Neuron (in vitro differentiated cells): ENCODE results near the gene ACACA.
"Not testable (repeated sequence)": the region's sequence is repeated elsewhere in the genome, so short reads cannot be mapped to it uniquely, and the experiment has no call there.

Source experiments
- H2AFZ ChIP-seq: one replicate; pipeline ENCODE4 v1.6.1; 2013; ENCODE audit warnings: low read depth, mild to moderate bottlenecking, inconsistent platforms, low read length, moderate library complexity
- H3K27me3 ChIP-seq: one replicate; pipeline ENCODE4 v1.6.1; 2013; ENCODE audit warnings: low read length; ENCODE audit not compliant: insufficient read depth
- H3K36me3 ChIP-seq: one replicate; pipeline ENCODE4 v1.6.1; 2013; ENCODE audit warnings: low read length; ENCODE audit not compliant: insufficient read depth
- H3K4me1 ChIP-seq: one replicate; pipeline ENCODE4 v1.6.1; 2013; ENCODE audit warnings: low read length; ENCODE audit not compliant: insufficient read depth
- H3K4me3 ChIP-seq: 2 replicates; pipeline ENCODE4 v1.5.1; 2013; ENCODE audit warnings: mild to moderate bottlenecking, low read length, moderate library complexity
- H3K9me3 ChIP-seq: one replicate; pipeline ENCODE4 v1.6.1; 2013; ENCODE audit warnings: low read length

Gene ACACA

GRCh38 chr17:37417852-37418251 is 11.2 kb upstream of the ACACA start:
- no peak overlapping the region for H2AFZ ChIP-seq
- no peaks in the 10 kb centered on the region for H3K4me1 ChIP-seq
- no peaks in the 10 kb centered on the region for H3K9me3 ChIP-seq
- no peaks in the 10 kb centered on the region for H3K27me3 ChIP-seq
- peaks cover 56% of the 10 kb centered on the region for H3K36me3 ChIP-seq
- no peak overlapping the region for H3K4me3 ChIP-seq

DNA sequence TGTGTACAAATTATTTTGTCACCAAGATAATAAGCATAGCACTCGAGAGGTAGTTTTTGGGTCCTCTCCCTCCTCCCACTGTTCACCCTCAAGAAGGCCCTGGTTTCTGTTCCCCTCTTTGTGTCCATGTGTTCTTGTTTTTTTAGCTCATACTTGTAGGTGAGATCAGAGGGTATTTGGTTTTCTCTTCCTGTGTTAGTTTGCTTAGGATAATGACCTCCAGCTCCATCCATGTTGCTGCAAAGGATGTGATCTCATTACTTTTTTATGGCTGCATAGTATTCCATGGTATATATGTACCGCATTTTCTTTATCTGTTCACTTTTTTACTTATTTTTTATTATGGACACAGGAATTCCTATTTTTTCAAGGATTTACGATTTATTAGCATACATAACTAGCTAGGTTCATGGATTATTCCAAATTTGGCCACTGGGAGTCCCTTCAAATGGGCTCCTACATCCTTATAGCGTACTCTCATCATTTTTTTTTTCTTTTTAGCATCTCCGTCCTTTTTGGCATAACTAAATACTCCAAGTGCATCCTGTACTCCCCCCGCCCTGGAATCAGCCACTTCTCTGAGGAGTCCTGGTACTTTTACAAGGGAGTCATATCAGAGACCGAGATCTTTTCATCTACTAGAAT is 7.4 kb upstream of the ACACA start:
- peaks cover 53% of the 10 kb centered on the region for H3K36me3 ChIP-seq

GRCh38 chr17:37410357-37410756 is 3.7 kb upstream of the ACACA start:
- Histone ChIP-seq H3K4me1 (peaks cover 3% of the 10 kb centered on the region), H3K36me3 (peaks cover 40% of the 10 kb centered on the region)

More for the DNA sequence above, 7.4 kb upstream of the ACACA start:
- Histone ChIP-seq H3K9me3 (no peaks in the 10 kb centered on the region), H3K27me3 (no peaks in the 10 kb centered on the region), H3K4me1 (no peaks in the 10 kb centered on the region), H3K4me3 (no peak overlapping the region), H2AFZ (no peak overlapping the region)

GRCh38 chr17:37408145-37408479 is 1.5 kb upstream of the ACACA start:
- H3K4me3 ChIP-seq, H3K4me1 ChIP-seq, H3K27me3 ChIP-seq, H3K9me3 ChIP-seq, H2AFZ ChIP-seq: not testable (repeated sequence)
- H3K36me3 ChIP-seq, result peaks cover 19% of the 10 kb centered on the region

More at GRCh38 chr17:37410357-37410756, 3.7 kb upstream of the ACACA start:
- no peaks in the 10 kb centered on the region for H3K9me3 ChIP-seq
- no peaks in the 10 kb centered on the region for H3K27me3 ChIP-seq
- no peak overlapping the region for H3K4me3 ChIP-seq
- H2AFZ ChIP-seq, result no peak overlapping the region

- Histone ChIP-seq H3K36me3 (peaks cover 7% of the 10 kb centered on the region), H3K4me3 (peak overlapping the region; percentile 63), H3K9me3 (no peaks in the 10 kb centered on the region), H3K27me3 (no peaks in the 10 kb centered on the region), H3K4me1 (peaks cover 6% of the 10 kb centered on the region), H2AFZ (peak overlapping the region; percentile 72)
These were observed 541 bp downstream of the ACACA start for GRCh38 chr17:37405955-37406634.

DNA sequence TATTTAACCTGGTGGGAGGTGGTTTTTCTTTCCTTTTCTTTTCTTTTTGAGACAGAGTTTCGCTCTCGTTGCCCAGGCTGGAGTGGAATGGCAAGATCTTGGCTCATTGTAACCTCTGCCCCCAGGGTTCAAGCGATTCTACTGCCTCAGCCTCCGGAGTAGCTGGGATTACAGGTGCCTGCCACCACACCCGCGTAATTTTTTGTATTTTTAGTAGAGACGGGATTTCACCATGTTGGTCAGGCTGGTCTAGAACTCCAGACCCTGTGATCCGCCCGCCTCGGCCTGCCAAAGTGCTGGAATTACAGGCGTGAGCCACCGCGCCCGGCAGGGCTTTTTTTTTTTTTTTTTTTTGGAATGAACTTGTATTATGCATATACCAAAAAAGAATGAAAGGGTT is 1.1 kb downstream of the ACACA start:
- H2AFZ ChIP-seq, H3K4me1 ChIP-seq, H3K36me3 ChIP-seq, H3K27me3 ChIP-seq, H3K9me3 ChIP-seq: not testable (repeated sequence)
- peak overlapping the region; percentile 63 for H3K4me3 ChIP-seq

GRCh38 chr17:37400505-37400904 is 6.1 kb downstream of the ACACA start:
- Histone ChIP-seq H3K4me1 (peaks cover 3% of the 10 kb centered on the region), H3K36me3 (no peaks in the 10 kb centered on the region), H3K9me3 (no peaks in the 10 kb centered on the region), H2AFZ (no peak overlapping the region), H3K4me3 (no peak overlapping the region), H3K27me3 (no peaks in the 10 kb centered on the region)

GRCh38 chr17:37399265-37399803 is 7.3 kb downstream of the ACACA start:
- H2AFZ ChIP-seq, result no peak overlapping the region
- H3K36me3 ChIP-seq, result no peaks in the 10 kb centered on the region
- H3K27me3 ChIP-seq, result no peaks in the 10 kb centered on the region
- no peak overlapping the region for H3K4me3 ChIP-seq
- H3K9me3 ChIP-seq, result no peaks in the 10 kb centered on the region
- no peaks in the 10 kb centered on the region for H3K4me1 ChIP-seq

- Histone ChIP-seq H3K36me3 (no peaks in the 10 kb centered on the region), H3K4me3 (no peak overlapping the region), H3K9me3 (no peaks in the 10 kb centered on the region), H3K4me1 (no peaks in the 10 kb centered on the region), H2AFZ (no peak overlapping the region), H3K27me3 (no peaks in the 10 kb centered on the region)
These were observed 13.3 kb downstream of the ACACA start for GRCh38 chr17:37393352-37393751.

DNA sequence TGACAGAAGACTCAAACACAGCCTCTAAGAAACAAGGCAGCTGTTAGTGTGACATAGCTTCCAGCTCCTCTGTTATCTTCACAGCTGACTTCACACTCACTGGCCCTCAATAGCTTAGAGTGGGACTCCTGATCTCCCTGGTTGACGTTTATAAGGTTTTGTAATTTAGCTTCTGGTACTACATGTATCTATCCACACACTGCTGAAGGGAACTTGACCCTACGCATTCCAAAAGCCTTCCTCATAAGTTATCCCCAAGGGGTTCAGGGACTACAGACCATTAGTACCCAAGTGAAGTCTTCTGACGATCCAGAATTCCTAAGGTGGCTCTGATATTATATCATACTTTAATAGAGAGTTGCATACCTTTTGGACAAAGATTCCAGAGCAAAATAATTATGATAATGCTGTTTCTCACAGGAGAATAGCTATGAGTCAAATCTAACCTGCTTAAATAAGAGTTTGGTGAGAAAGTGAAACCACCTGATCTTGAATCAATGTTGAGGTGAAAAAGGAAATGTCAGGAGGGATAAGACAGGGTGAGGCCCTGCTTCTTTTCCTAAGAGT is 14.5 kb downstream of the ACACA start:
- Histone ChIP-seq H3K4me3 (no peak overlapping the region), H3K4me1 (no peaks in the 10 kb centered on the region), H3K27me3 (no peaks in the 10 kb centered on the region), H2AFZ (no peak overlapping the region), H3K36me3 (no peaks in the 10 kb centered on the region), H3K9me3 (no peaks in the 10 kb centered on the region)

DNA sequence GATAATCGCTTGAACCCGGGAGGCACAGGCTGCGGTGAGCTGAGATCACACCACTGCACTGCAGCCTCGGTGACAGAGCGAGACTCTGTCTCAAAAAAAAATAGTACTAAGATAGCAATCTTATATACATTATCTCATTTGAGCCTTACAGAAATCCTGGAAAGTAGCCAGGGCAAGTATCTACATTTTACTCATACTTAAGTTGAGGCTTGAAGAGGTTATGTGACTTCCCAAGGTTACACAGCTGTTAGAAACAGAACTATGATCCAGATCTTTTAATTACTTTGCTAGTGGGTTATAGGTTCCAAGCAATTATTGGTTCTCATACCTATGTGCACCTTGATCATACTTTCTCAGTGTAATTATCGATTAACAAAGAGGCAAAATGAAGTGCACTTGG is 15.5 kb downstream of the ACACA start:
- H3K27me3 ChIP-seq, result no peaks in the 10 kb centered on the region
- H2AFZ ChIP-seq, result no peak overlapping the region
- no peaks in the 10 kb centered on the region for H3K4me1 ChIP-seq
- no peaks in the 10 kb centered on the region for H3K36me3 ChIP-seq
- H3K9me3 ChIP-seq, result no peaks in the 10 kb centered on the region
- H3K4me3 ChIP-seq, result no peak overlapping the region

DNA sequence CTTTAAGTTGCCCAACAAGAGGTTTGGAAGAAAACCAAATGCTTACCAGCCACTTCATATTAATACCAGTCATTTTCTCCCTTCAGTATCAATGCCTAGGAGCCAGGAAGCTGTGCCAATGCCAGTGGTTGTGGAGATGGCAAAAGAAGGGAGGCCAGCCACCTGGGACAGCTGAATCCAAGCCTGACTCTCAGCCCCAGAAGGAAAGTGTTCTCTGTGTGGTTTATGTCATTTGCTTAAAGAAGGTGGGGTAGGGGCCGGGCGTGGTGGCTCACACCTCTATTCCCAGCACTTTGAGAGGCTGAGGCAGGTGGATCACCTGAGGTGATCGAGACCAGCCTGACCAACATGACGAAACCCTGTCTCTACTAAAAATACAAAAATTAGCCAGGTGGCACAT is 17.5 kb downstream of the ACACA start:
- Histone ChIP-seq H3K36me3 (no peaks in the 10 kb centered on the region), H3K4me3 (no peak overlapping the region), H2AFZ (no peak overlapping the region), H3K4me1 (no peaks in the 10 kb centered on the region), H3K27me3 (no peaks in the 10 kb centered on the region), H3K9me3 (no peaks in the 10 kb centered on the region)

DNA sequence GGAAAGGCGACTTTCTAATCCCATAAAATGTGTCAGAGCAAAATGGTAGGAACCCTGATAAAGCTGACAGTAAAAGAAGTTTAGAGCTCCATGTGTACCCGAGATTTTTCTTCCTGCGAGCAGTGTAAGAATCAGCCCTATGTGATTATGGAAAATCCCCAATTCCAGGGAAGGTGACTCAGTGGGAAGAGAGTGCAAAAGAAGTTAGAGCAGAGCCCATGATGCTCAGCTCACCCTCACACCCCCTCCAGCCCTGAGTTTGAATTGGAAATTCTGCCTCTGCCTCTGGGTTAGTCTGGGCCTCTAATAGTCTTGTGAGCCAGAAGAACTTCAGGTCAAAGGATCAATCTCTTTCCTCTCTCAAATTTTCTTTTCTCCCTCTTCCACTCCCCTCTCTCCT is 18.4 kb downstream of the ACACA start:
- Histone ChIP-seq H3K36me3 (no peaks in the 10 kb centered on the region), H3K9me3 (no peaks in the 10 kb centered on the region), H3K4me1 (no peaks in the 10 kb centered on the region), H3K27me3 (no peaks in the 10 kb centered on the region), H3K4me3 (no peak overlapping the region), H2AFZ (no peak overlapping the region)
